SK-N-SH treated with all-trans-retinoic acid at 6 μM for 48 hours (cell line): Measurements from ENCODE around the gene TMUB1.

Experiments
- ATAC-seq: fragments of 200-7000 bp; cut with Tn5 transposase; 3 replicates; pipeline ENCODE4 v1.9.1; 2020; ENCODE audit warnings: mild to moderate bottlenecking, moderate library complexity
- ARNTL ChIP-seq: fragments of 450-650 bp; formaldehyde crosslinking; IDR thresholded peaks from 2 replicates; pipeline ENCODE4 v1.5.0; 2020; ENCODE audit warnings: low read depth, mild to moderate bottlenecking, moderate library complexity, borderline replicate concordance
- CSDC2 ChIP-seq: fragments of 250-450 bp; sonication (Bioruptor Pico); IDR thresholded peaks from 2 replicates; pipeline ENCODE4 v1.5.0; 2020; ENCODE audit warnings: mild to moderate bottlenecking, moderate library complexity
- CSRNP3 ChIP-seq: fragments of 250-450 bp; sonication (Bioruptor Pico); IDR thresholded peaks from 2 replicates; pipeline ENCODE4 v1.5.1; 2021; ENCODE audit warnings: mild to moderate bottlenecking, moderate library complexity
- ESRRG ChIP-seq: fragments of 250-450 bp; sonication (Bioruptor Pico); IDR thresholded peaks from 2 replicates; pipeline ENCODE4 v1.6.1; 2021; ENCODE audit warnings: mild to moderate bottlenecking
- GLIS3 ChIP-seq: fragments of 250-450 bp; sonication (Bioruptor Pico); IDR thresholded peaks from 2 replicates; pipeline ENCODE4 v1.5.0; 2020; ENCODE audit warnings: mild to moderate bottlenecking, moderate library complexity
- ISL1 ChIP-seq: fragments of 250-450 bp; sonication (Bioruptor Pico); IDR thresholded peaks from 2 replicates; pipeline ENCODE4 v2.1.2; 2022; ENCODE audit warnings: mild to moderate bottlenecking, moderate library complexity
- OSR1 ChIP-seq: fragments of 250-450 bp; sonication (Bioruptor Pico); IDR thresholded peaks from 2 replicates; pipeline ENCODE4 v1.8.0; 2022; ENCODE audit warnings: moderate library complexity, mild to moderate bottlenecking, inconsistent platforms
- PATZ1 ChIP-seq: fragments of 250-450 bp; sonication (Bioruptor Pico); IDR thresholded peaks from 2 replicates; pipeline ENCODE4 v1.8.0; 2020; ENCODE audit warnings: mild to moderate bottlenecking, moderate library complexity, borderline replicate concordance
- POU6F1 ChIP-seq: fragments of 250-450 bp; sonication (Bioruptor Pico); IDR thresholded peaks from 2 replicates; pipeline ENCODE4 v1.8.0; 2021; ENCODE audit warnings: low read depth, mild to moderate bottlenecking, moderate library complexity, borderline replicate concordance
- PPARA ChIP-seq: fragments of 250-450 bp; sonication (Bioruptor Pico); IDR thresholded peaks from 2 replicates; pipeline ENCODE4 v1.5.0; 2020; ENCODE audit warnings: mild to moderate bottlenecking, borderline replicate concordance
- RARB ChIP-seq: fragments of 250-450 bp; sonication (Bioruptor Pico); IDR thresholded peaks from 2 replicates; pipeline ENCODE4 v1.8.0; 2021; ENCODE audit warnings: mild to moderate bottlenecking, moderate library complexity
- TCF4 ChIP-seq: fragments of 250-450 bp; sonication (Bioruptor Pico); IDR thresholded peaks from 2 replicates; pipeline ENCODE4 v1.8.0; 2021; ENCODE audit warnings: mild to moderate bottlenecking, moderate library complexity, borderline replicate concordance
- TOX ChIP-seq: fragments of 250-450 bp; sonication (Bioruptor Pico); IDR thresholded peaks from 2 replicates; pipeline ENCODE4 v1.8.0; 2021; ENCODE audit warnings: mild to moderate bottlenecking, moderate library complexity, borderline replicate concordance
- TSHZ2 ChIP-seq: fragments of 250-450 bp; sonication (Bioruptor Pico); IDR thresholded peaks from 2 replicates; pipeline ENCODE4 v1.5.0; 2020; ENCODE audit warnings: mild to moderate bottlenecking, moderate library complexity
- ZC3H10 ChIP-seq: fragments of 250-450 bp; sonication (Bioruptor Pico); IDR thresholded peaks from 2 replicates; pipeline ENCODE4 v1.5.1; 2021; ENCODE audit warnings: mild to moderate bottlenecking, moderate library complexity
- ZFP3 ChIP-seq: fragments of 250-450 bp; sonication (Bioruptor Pico); IDR thresholded peaks from 2 replicates; pipeline ENCODE4 v1.5.0; 2020; ENCODE audit warnings: mild to moderate bottlenecking, moderate library complexity
- ZFP30 ChIP-seq: fragments of 450-650 bp; formaldehyde crosslinking; IDR thresholded peaks from 2 replicates; pipeline ENCODE4 v1.5.0; 2022; ENCODE audit warnings: mild to moderate bottlenecking, moderate library complexity
- ZNF565 ChIP-seq: fragments of 450-650 bp; formaldehyde crosslinking; conservative IDR thresholded peaks from 2 replicates; pipeline ENCODE4 v1.5.0; 2020; ENCODE audit warnings: low read depth, mild to moderate bottlenecking, moderate library complexity
- ZNF70 ChIP-seq: fragments of 450-650 bp; formaldehyde crosslinking; IDR thresholded peaks from 2 replicates; pipeline ENCODE4 v1.5.0; 2020; ENCODE audit warnings: mild to moderate bottlenecking, moderate library complexity
- ZNF8 ChIP-seq: fragments of 450-650 bp; formaldehyde crosslinking; IDR thresholded peaks from 2 replicates; pipeline ENCODE4 v1.5.0; 2020; ENCODE audit warnings: mild to moderate bottlenecking, moderate library complexity

TMUB1 gene

GRCh38 chr7:151056283-151056665 lies 27.0 kb downstream of the TMUB1 start:
- no peak for ATAC-seq
- no peak for TF ChIP-seq OSR1 (CRISPR knock-in tag)
- TF ChIP-seq ISL1 (CRISPR knock-in tag): no peak
- TF ChIP-seq ZNF565 (CRISPR knock-in tag): no peak
- TF ChIP-seq ZFP3 (CRISPR knock-in tag): no peak
- no peak for TF ChIP-seq POU6F1 (CRISPR knock-in tag)
- no peak for TF ChIP-seq PPARA (CRISPR knock-in tag)
- TF ChIP-seq ZNF70 (CRISPR knock-in tag): no peak
- TF ChIP-seq ZFP30: no peak
- no peak for TF ChIP-seq TCF4 (CRISPR knock-in tag)
- no peak for TF ChIP-seq CSRNP3 (CRISPR knock-in tag)
- no peak for TF ChIP-seq TOX (CRISPR knock-in tag)
- TF ChIP-seq CSDC2 (CRISPR knock-in tag): no peak
- TF ChIP-seq ARNTL (CRISPR knock-in tag): no peak
- no peak for TF ChIP-seq GLIS3 (CRISPR knock-in tag)
- TF ChIP-seq RARB (CRISPR knock-in tag): no peak
- no peak for TF ChIP-seq PATZ1 (CRISPR knock-in tag)
- no peak for TF ChIP-seq ZNF8

- ATAC-seq: no peak
- no peak for TF ChIP-seq ZC3H10 (CRISPR knock-in tag)
- TF ChIP-seq ESRRG (CRISPR knock-in tag): no peak
- no peak for TF ChIP-seq PATZ1 (CRISPR knock-in tag)
- TF ChIP-seq ZFP30: no peak
- no peak for TF ChIP-seq TSHZ2
- no peak for TF ChIP-seq CSDC2 (CRISPR knock-in tag)
- no peak for TF ChIP-seq CSRNP3 (CRISPR knock-in tag)
- TF ChIP-seq ZFP3 (CRISPR knock-in tag): no peak
- TF ChIP-seq OSR1 (CRISPR knock-in tag): no peak
Observed at GRCh38 chr7:151053751-151054150, 29.5 kb downstream of the TMUB1 start.
